T follicular helper cell (primary cell): ENCODE measurements around the gene PSMG1.
"Not testable (repeated sequence)": the region's sequence is repeated elsewhere in the genome, so short reads cannot be mapped to it uniquely, and the experiment has no call there.

Experiments
- DNase-seq: peaks from one replicate; pipeline ENCODE4 v3.0.0-alpha.2; 2020; ENCODE audit warnings: low read depth

PSMG1 gene

DNA sequence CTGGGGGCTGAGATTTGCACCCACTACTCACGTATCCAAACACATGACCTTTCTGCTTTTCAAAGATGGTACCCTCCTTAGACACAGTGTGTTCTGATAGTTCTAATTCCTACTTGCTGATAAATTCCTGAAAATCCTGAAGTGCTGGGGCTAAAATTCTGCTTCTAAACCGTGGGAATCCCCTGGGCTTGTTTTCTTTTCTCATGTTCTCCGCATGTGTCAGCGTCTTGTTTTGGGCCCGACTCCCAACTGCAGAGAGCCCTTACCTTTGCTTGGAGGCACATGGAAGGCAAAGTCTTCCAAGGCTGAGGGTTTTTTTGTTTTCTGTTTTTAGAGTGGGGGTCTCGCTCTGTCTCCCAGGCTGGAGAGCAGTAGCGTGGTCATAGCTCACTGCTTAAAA is 27.2 kb downstream of the PSMG1 start:
- DNase-seq = no peak

DNA sequence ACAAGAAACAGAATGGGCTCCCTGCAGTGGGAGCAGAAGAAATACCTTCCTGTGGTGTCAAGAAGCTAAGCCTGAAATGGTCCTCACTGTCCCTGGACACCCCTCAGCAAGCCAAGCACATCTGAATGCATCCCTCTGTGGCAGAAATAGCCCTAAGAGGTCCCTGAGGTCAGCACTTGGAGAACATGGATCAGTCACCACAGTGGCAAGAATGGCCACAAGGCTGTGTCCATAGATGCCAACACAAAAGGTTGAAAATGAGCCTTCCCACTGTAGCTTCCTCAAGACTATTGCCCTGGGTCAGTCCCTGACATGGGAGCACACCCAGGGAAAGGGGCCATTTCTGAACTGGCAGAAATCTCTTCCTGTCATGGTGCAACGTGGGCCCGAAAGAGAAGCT is 27.7 kb downstream of the PSMG1 start:
- no peak for DNase-seq

DNA sequence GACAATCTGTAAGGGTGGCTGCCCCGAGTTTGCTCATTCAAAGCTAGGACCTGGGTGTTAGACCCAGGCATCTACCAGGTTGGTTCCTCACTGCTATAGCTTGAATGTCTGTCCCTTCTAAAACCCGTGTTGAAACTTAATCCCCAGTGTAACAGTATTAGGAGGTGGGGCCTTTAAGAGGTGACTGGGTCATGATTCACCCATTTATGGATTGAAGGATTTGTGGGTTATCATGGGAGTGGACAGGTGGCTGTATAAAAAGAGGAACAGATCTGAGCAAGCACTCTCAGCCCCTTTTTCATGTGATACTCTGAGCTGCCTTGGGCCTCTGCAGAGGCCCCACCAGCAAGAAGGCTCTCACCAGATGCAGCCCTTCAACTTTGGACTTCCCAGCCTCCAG is 29.4 kb downstream of the PSMG1 start:
- no peak for DNase-seq

DNA sequence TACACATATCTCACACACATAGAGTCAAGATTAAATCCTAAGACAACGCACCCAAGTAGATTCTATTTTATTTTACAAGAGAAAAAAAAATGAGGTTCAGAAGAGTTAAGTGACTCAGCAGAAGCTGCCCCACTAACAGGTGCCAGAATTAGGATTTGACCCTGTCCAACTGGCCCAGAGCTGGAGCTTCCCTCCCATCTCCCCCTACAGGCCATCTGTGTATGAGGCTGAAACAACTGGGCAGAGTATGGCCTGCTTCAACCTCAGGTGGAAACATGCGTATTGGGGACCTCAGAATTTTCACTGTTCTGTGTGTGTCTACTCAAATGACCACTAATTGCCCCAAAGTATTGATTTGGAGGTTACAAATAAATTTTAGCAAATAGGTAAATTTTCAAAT is 29.9 kb downstream of the PSMG1 start:
- no peak for DNase-seq

DNA sequence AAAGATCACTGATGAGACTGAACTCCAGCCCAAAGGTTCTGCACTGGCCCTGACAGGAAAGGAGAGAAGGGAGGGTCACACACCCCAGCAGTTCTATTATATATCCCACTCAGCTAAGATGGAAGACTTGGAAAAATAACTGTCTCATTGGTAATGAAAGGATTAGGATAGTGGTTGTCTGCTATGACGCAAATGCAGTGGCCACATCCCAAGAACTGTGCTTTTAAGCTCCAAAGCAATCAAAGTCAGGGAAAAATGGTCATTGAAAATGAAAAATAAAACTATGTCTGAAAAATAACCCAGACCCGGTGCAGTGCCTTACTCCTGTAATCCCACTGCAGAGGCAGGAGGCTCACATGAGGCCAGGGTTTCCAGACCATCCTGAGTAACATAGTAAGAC is 31.0 kb downstream of the PSMG1 start:
- DNase-seq = no peak

DNA sequence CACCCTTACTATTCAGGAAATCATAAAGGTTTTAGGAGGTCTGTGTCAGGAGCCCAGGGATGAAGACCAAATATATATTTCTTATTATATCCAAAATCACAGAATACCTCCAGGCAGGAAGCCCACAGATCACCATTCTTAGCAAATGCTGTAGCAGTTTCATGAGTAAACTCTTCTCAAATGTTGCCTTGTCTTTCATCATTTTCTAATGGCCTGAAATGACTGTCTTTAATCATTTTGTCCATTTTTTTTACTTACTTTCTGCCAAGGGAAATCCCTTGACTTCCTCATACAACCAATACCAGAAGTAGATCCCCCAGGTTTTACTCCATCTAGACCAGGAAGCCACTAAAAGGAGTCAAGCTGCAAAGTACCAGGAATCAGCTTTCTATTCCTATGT is 32.4 kb downstream of the PSMG1 start:
- DNase-seq = no peak

DNA sequence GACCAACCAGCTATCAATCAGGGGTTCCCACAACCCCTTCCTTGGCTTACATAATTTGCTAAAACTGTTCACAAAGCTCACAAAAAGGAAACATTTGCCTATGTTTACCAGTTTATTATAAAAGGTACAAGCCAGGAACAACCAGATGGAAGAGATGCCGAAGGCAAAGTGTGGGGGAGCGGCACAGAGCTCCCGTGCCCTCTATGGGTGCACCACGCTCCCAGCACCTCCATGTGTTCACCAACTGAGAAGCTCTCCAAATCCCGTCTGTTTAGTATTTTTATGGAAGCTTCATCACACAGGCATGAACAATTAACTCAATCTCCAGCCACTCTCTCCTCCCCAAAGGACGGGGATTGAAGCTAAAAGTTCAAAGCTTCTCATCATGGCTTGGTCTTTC is 32.9 kb downstream of the PSMG1 start:
- no peak for DNase-seq

DNA sequence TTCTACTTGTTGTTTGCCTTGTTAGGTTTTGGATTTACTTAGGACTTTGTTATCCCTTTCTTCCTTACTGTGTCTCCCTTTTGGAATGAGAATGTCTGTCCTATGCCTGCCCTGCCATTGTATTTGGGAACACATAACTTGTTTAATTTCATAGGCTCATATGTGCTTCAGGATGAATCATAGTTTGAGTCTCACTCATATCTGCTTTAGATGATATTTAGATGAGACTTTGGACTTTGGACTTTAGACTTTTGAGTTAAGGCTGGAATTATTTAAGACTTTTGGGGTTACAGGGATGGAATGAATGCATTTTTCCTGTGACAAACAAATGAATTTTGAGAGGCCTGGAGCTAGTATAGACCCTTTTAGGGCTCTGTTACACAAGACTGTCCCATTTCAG is 33.4 kb downstream of the PSMG1 start:
- DNase-seq = no peak

DNA sequence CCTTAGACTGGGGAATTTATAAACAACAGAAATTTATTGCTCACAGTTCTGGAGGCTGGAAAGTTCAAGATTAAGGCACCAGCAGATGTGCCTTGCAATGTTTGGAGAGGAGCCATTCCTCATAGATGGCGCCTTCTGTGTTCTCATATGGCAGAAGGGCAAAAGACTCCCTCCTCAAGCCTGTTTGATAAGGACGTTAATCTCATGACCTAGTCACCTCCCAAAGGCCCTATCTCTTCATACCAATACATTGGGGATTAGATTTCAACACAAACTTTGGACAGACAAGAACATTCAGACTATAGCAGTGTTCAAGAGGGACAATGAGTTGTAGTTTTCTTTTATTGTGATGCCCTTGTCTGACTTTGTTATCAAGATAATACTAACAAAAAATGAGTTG is 34.3 kb downstream of the PSMG1 start:
- DNase-seq = no peak

DNA sequence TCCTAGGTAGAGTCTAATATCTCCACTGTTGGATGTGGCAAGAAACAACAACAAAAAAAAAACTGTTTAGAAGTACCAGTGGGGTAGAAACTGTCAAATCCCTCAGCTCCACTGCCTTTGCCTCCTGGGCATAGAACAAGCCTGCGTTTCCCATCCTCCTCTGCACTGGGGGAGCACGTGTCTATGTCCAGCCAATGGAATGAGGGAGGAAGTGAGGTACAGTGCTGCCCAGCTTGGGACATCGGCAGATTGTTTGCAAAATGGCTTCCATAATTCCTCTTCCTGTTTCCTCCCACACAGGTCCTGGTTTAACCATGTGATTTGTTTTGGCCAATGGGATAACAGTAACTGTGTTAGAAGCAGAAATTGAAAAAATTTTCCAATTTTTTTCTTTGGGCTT is 39.1 kb downstream of the PSMG1 start:
- no peak for DNase-seq

DNA sequence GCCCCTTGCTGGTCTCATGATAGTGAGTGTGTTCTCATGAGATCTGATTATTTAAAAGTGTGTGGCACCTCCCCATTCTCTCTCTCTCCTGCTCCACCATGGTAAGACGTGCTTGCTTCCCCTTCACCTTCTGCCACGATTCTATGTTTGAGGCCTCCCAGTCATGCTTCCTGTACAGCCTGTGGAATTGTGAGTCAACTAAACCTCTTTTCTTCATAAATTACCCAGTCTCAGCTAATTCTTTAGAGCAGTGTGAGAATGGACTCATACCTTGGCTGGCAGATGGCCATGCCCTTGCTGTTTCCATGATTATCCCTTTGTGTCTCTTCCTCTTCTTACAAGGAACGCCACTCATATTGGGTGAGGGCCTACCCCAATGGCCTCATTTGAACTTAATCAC is 40.3 kb downstream of the PSMG1 start:
- no peak for DNase-seq

DNA sequence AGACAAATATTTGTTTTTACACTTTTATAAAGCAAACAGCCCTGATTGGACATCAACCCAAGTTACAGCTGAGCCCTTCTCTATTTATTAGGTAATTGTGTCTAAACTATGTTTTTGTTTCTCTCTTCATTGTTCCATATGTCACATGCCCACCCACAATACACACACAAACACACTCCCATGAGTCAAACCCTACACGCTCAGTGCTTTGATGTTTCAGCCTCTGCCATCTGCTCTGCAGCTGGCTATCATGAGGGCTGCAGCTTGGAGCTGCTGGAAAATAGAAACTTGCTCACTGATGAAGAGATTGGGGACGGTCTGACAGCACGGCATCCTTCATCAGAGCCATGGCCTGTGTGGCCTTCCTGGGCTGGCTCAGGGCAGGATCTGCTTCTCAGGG is 41.7 kb downstream of the PSMG1 start:
- DNase-seq = no peak

DNA sequence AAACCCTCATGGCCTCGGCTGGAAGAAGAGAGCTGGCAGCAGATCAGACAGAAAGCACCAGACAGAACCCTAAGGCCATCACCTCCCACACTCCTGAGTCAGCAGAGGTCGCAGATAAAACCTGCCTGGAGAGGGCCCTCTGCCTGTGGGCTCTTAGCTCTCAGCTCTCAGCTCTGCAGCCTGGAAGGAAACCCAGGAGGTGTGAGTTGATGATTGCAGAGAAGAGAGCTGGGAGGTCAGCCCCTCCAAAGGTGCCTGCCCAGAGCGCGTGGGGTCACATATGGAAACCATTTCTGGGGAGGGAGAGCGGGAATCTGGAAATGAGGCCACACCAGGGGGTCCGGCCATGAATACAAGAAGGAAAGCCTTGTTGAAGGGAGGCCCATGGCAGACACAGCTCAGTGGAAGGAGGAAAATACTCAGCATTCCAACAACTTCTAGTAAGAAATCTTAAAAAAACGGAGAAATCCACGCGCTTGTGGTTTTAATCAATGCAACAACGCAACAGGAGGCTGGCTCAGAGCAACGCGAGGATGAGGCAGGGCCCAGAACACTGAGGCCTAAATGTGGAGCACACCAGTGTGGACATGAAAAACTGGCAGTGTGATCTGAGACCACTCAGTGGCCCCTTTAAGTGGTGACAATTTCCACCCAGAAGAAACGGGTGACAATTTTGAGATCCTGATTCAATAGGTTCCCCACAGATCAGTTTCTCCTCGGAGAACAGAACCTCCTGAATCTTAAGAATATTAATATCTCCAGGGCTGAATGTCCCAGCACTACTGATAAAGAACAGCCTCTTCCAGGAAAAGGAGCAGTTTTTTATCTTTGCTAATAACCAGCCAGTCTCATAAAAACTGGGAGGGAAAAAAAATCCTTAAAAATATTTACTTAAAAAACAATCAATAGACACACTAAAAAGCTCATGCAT is 45.7 kb downstream of the PSMG1 start:
- no peak for DNase-seq

DNA sequence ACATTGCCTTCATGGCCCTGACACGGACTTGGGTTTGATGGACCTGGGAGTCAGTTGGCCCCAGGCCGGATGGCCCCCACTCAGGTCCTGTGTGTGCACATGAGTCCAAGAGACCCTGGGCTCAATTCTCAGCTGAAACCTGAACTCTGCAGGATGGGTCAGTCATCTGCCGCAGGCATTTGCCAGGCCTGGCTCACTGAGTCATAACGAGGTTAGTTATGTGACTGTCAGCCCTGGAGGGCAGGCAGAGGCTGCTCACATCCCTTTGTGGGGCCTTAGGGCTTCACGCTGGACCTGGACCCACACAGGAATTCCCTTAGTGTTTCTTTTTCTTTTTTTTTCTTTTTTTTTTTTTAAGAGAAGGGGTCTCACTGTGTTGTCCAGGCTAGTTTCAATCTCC is 46.5 kb downstream of the PSMG1 start:
- DNase-seq = no peak

DNA sequence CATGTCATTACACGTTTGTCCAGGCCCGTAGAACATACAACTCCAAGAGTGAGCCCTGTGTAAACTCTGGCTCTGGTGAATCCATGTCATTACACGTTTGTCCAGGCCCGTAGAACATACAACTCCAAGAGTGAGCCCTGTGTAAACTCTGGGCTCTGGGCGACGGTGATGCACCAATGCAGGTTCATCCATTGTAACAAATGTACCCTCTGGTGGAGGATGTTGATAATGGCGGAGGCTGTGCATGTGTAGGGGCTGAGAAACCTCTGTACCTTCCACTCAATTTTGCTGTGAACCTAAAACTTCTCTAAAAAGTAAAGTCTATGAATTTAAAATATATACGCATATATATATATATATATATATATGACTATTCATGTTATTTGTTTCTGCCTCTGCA is 47.1 kb downstream of the PSMG1 start:
- DNase-seq = not testable (repeated sequence)

DNA sequence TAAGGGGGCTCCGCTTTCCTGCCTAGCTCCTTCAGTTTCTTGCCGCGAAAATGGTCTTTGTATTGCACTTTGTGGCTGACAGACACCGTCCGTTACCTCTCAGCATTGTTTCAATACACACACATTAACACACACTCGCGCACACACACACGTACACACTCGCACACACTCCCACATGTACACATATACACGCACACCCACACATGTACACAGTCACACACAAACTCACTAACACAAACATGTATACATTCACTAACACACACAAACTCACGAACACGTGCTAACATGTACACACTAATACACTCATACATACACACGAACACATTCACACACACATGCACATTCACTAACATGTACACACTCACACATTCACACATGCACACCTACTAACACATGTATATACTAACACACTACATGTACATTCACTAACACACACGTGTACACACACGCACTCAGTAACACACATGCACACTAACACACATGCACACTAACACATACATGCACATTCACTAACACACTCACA is 48.9 kb downstream of the PSMG1 start:
- DNase-seq = no peak

DNA sequence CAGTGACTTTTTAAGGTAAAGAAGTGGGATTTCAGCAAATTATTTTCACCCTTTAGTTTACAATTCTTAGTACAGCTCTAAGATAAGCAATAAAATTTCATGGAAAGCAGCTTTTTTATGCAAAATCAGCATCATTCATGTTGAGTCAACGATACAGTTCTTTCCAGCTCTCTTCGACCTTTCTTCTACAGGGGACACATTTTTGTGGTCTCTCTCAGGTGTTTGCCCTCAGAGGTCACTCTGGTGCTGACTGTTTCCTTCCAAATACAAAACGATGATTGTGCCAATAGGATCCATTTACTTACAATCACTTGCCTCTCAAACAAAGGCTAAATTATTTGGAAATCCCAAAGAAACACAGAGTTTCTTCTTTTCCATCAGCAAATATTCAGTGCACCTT is 51.0 kb downstream of the PSMG1 start:
- DNase-seq = no peak

DNA sequence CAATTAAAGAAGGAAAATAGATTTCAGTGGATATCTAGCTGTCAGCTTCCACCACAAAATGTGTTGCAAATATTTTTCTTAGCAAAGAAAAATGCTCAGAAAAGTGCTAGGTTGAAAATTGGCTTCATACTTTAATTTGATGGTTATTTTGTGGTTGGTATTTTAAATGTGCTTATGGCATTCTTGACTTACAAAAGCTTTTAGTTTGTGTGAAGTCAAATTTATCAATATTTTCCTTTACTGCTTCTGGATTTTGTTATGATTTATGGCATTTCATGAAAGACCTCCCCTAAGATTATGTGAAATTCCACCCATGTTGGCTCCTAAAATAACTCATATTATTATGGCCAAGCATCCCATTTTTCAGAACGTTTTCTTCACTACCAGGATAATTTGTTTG is 51.5 kb downstream of the PSMG1 start:
- no peak for DNase-seq

DNA sequence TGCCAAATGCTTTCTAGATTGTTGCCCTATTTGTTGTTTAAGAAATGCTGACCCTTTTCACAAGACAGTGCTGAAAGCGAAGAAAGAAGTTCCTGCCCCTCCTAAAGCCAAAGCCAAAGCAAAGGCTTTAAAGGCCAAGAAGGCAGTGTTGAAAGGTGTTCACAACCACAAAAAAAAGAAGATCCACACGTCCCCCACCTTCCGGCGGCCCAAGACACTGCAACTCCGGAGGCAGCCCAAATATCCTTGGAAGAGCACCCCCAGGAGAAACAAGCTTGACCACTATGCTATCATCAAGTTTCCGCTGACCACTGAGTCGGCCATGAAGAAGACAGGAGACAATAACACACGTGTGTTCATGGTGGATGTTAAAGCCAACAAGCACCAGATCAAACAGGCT is 55.7 kb downstream of the PSMG1 start:
- no peak for DNase-seq

DNA sequence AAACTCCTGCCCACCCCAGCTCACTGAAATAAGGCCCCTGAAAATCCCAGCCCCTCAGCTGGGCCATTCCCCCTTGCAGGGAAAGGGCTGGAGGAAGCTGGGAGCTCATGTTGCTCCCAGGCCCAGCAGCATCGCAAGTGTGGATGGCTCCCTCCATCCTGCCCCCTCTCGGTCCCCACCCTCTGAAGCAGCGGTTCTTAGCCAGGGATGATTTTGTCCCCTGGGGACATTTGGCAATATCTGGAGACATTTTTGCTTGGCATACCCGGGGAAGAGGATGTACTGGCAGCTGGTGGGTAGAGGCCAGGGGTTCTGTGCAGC is 56.8 kb downstream of the PSMG1 start:
- DNase-seq = no peak

DNA sequence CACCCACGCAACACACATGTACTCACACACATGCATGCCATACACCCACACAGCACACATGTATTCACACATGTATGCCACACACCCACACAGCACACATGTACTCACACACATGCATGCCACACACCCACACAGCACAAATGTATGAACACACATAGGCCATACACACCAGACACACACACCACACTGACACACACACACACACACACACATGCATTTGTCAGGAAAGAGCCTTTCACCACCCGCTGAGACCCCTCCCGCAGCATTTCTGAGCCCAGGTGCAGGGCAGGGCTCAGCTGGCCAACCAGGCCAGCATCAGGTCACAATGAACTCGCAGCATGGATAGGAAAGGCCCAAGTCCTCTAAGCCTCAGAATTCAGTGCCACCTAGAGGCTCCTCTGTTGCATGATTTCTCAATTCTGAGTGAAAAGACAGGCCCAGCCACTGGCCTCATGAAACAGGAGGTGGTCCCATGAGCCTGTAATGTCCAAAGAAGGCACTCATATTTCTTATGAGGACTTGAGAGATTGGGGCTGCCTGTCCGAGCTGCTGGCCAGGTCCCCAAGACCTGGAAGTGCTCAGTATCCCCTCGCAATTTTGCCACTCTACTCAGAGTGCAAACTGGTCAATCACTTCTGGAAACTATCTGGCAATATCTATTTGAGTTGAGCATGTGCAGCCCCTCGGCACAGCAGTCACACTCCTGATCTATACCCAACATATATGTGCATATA is 57.3 kb downstream of the PSMG1 start:
- DNase-seq = no peak
